Stimulated activated naive B cell treated with anti-CD40 and anti-IgM and Interleukin-4, amounts not matched to agents 10 μg/mL and 1 μg/mL and 100 μg/mL, for 72 hours (primary cell): ENCODE measurements around the gene PCP4.

Experiments used
- ATAC-seq, 2 donors: fragments of 150-1000 bp; cut with Tn5 transposase; replicated peaks; 2 replicates each; pipeline ENCODE4 v1.10.0; 2021; ENCODE audit warnings: moderate library complexity in 1 of 2
- DNase-seq: peaks from one replicate; pipeline ENCODE4 v3.0.0; 2021
- H3K27ac Mint-ChIP-seq: one replicate; pipeline ENCODE4 v1.8.0; 2022; ENCODE audit warnings: mild to moderate bottlenecking, mixed read lengths
- H3K27me3 Mint-ChIP-seq, 2 donors: one replicate each; pipeline ENCODE4 v1.8.0; 2022; ENCODE audit warnings: mixed read lengths in 2 of 2
- H3K36me3 Mint-ChIP-seq, 2 donors: one replicate each; pipeline ENCODE4 v1.8.0; 2022; ENCODE audit warnings: mixed read lengths in 2 of 2, mild to moderate bottlenecking in 1 of 2
- H3K4me1 Mint-ChIP-seq, 2 donors: one replicate each; pipeline ENCODE4 v1.8.0; 2022; ENCODE audit warnings: mixed read lengths in 2 of 2, mild to moderate bottlenecking in 1 of 2
- H3K4me3 Mint-ChIP-seq, 2 donors: one replicate each; pipeline ENCODE4 v1.8.0; 2022; ENCODE audit warnings: mild to moderate bottlenecking in 2 of 2, mixed read lengths in 2 of 2, moderate library complexity in 1 of 2
- H3K9me3 Mint-ChIP-seq, 2 donors: one replicate each; pipeline ENCODE4 v1.8.0; 2022; ENCODE audit warnings: mixed read lengths in 2 of 2, mild to moderate bottlenecking in 1 of 2

PCP4 gene

GRCh38 chr21:39923476-39923875 lies 56.2 kb downstream of the PCP4 start:
- H3K9me3 Mint-ChIP-seq = no peaks in the 10 kb centered on the region
- DNase-seq (no peak), ATAC-seq (no peak)
- H3K27me3 Mint-ChIP-seq = peaks cover 0 to 3% of the 10 kb centered on the region in 2 donors
- no peak overlapping the region for H3K27ac Mint-ChIP-seq
- H3K36me3 Mint-ChIP-seq = no peaks in the 10 kb centered on the region
- H3K4me3 Mint-ChIP-seq = no peak overlapping the region
- H3K4me1 Mint-ChIP-seq = no peaks in the 10 kb centered on the region

DNA sequence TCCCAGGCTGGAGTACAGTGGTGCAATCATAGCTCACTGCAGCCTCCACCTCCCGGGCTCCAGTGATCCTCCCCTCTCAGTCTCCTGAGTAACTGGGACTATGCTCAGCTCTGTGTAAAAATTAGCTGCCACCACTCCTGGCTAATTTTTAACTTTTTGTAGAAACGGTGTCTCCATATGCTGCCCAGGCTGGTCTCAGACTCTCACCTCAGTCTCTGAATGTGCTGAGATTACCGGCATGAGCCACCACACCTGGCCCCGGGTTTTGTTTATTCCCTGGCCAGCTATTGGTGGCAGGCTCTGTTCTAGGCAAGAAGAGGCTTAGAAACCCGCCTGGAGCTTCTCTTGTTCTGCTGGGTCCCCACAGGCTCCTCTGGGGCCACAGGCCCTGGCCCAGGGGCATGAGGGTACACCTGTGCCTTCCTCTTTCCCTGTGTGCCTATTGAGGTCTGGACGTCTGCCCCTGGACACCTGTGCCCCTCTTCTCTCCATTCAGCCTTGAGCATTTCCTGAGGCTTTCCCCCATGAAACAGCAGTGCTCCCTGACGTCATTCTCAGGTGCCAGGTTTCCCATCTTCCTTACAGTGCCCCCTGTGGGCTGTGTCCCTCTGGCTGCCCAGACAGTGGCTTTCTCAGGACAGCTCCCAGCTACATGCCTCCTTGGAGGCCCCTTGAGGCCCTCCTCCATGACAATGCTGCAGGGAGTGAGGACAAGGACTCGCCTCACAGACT lies 57.5 kb downstream of the PCP4 start:
- Mint-ChIP-seq H3K9me3 (no peaks in the 10 kb centered on the region), H3K4me3 (no peak overlapping the region), H3K27me3 (peaks cover 0 to 3% of the 10 kb centered on the region in 2 donors), H3K27ac (no peak overlapping the region), H3K4me1 (no peaks in the 10 kb centered on the region), H3K36me3 (no peaks in the 10 kb centered on the region)
- no peak for ATAC-seq
- DNase-seq = no peak

DNA sequence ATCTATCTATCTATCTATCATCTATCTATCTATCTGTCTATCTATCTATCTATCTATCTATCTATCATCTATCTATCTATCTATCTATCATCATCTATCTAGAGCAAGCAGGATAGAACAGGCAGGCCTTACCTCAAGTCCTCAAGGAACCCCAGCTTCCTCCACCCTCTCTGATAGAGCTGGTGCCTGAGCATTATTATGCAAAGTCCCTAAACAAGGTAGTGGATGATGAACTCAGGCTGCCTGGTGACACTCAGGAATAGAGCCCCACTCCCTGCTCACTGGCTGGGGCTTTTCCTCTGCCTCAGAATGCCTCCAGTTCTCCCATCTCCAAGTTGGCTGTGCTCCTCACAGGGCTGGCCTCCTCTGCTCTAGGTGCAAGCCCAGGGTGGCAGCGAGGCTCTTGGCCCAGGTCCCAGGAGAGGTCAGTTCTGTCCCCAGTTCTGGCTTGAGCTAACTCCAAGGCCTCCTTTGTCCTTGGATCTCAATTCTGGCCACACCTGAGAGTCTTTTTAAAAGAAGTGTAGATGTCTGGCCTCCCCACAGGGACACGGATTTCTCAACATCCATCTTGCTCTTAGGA lies 60.2 kb downstream of the PCP4 start:
- Mint-ChIP-seq H3K9me3 (peaks cover 1 to 4% of the 10 kb centered on the region in 2 donors), H3K4me3 (no peak overlapping the region), H3K27ac (no peak overlapping the region), H3K4me1 (no peaks in the 10 kb centered on the region), H3K36me3 (no peaks in the 10 kb centered on the region), H3K27me3 (peaks cover 0 to 7% of the 10 kb centered on the region in 2 donors)
- DNase-seq (no peak), ATAC-seq (no peak)

- Mint-ChIP-seq H3K9me3 (peaks cover 1 to 4% of the 10 kb centered on the region in 2 donors), H3K27me3 (peaks cover 0 to 4% of the 10 kb centered on the region in 2 donors), H3K27ac (no peak overlapping the region), H3K4me3 (no peak overlapping the region), H3K4me1 (no peaks in the 10 kb centered on the region), H3K36me3 (no peaks in the 10 kb centered on the region)
- DNase-seq (no peak), ATAC-seq (no peak)
Measured at GRCh38 chr21:39932335-39932734, 65.1 kb downstream of the PCP4 start.

DNA sequence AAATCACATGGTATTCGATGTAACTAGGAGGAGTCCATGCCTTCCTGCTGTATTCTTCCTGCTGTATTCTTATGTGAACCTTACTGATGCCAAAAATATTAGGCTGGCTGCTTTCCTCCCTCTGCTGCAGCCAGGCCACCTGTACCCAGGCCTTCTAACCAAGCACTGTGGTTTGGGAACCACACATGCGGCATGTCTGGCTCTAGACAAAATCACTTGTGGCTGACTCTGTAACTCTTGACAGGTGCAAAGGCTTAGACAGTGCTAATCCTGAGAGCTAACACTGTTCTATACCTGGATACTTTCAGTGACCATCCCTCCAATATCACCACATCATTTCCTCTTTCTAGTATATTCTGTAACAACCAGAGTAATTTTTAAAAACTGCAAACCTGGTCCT lies 67.7 kb downstream of the PCP4 start:
- Mint-ChIP-seq H3K27me3 (peaks cover 0 to 4% of the 10 kb centered on the region in 2 donors), H3K27ac (no peak overlapping the region), H3K4me3 (no peak overlapping the region), H3K4me1 (no peaks in the 10 kb centered on the region), H3K9me3 (peaks cover 1 to 4% of the 10 kb centered on the region in 2 donors), H3K36me3 (no peaks in the 10 kb centered on the region)
- ATAC-seq (no peak), DNase-seq (no peak)

- H3K4me3 Mint-ChIP-seq = no peak overlapping the region
- H3K36me3 Mint-ChIP-seq = no peaks in the 10 kb centered on the region
- DNase-seq = no peak
- peaks cover 1 to 4% of the 10 kb centered on the region in 2 donors for H3K9me3 Mint-ChIP-seq
- no peak for ATAC-seq
- H3K27ac Mint-ChIP-seq = no peak overlapping the region
- H3K4me1 Mint-ChIP-seq = no peaks in the 10 kb centered on the region
- H3K27me3 Mint-ChIP-seq = peaks cover 0 to 4% of the 10 kb centered on the region in 2 donors
Measured at GRCh38 chr21:39935716-39936115, 68.5 kb downstream of the PCP4 start.

DNA sequence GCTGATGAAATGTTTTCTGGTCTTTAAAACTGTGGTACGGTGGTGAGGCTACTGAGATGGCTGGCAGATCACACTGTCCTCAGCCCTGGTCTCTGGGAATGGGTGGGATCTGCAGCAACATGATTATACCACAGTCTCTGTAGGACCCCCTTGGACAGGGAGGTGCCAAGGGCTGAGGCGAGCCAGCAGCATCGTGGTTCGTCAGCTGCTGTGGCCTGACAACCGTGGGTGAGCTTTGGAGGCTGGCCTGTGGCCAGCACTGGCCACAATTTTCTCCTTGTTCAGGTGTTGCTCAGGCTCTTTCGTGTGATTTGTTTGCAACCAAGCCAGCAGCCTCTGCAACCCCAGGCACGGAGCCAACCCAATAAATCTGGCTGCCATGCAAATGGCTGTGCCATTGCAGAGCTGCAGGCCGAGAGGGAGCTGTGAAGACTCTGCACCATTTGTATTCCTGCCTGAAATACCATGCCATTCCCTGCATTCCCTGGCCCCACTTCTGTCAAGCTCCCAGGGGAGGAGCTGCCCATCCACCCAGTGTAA lies 70.9 kb downstream of the PCP4 start:
- DNase-seq = no peak
- Mint-ChIP-seq H3K9me3 (no peaks in the 10 kb centered on the region), H3K36me3 (no peaks in the 10 kb centered on the region), H3K27ac (no peak overlapping the region), H3K4me3 (no peak overlapping the region), H3K4me1 (no peaks in the 10 kb centered on the region), H3K27me3 (no peaks in the 10 kb centered on the region)
- ATAC-seq = no peak

DNA sequence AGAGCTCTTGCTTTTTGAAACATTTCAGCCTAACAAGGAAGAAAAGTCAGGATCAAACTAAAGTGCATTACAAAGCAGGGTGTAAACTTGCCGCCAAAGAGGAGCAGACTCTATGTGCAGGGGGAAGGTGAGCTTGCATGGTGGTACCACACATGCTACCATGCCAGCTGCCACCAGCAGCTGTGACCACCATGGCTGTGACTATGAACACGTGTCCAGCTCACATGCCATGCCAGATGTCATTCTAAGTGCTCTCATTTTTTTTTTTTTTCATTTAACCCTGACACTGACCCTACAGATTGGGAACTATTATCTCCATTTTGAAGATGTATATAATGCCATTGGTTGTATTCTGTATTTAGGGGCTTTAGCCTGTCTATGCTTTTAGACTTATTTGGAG lies 79.0 kb downstream of the PCP4 start:
- no peak overlapping the region for H3K27ac Mint-ChIP-seq
- H3K4me3 Mint-ChIP-seq = no peak overlapping the region
- DNase-seq = no peak
- H3K9me3 Mint-ChIP-seq = peaks cover 10 to 17% of the 10 kb centered on the region in 2 donors
- H3K36me3 Mint-ChIP-seq = no peaks in the 10 kb centered on the region
- peaks cover 0 to 7% of the 10 kb centered on the region in 2 donors for H3K27me3 Mint-ChIP-seq
- no peak for ATAC-seq
- H3K4me1 Mint-ChIP-seq = no peaks in the 10 kb centered on the region

DNA sequence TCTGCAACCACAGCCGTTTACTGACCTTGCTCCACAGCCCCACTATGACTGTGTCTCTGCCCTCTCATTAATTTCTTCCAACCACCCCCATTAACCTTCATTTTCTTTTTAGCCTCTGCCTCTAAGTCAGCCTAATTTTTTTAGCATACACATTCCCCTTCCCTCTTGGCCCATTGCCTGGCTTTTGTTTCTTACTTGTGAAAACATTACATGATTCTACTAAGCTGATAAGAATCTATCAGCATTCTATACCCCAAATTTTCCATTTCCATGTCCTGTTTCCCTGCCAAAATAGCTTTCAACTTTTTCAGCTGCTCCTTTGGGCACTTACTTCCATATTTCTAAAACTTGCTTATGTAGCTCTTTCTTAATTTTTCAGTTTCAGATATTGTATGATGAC lies 79.8 kb downstream of the PCP4 start:
- DNase-seq = no peak
- Mint-ChIP-seq H3K27ac (no peak overlapping the region), H3K9me3 (peaks cover 10 to 17% of the 10 kb centered on the region in 2 donors), H3K4me1 (no peaks in the 10 kb centered on the region), H3K4me3 (no peak overlapping the region), H3K36me3 (no peaks in the 10 kb centered on the region), H3K27me3 (peaks cover 0 to 15% of the 10 kb centered on the region in 2 donors)
- ATAC-seq = no peak

- no peaks in the 10 kb centered on the region for H3K4me1 Mint-ChIP-seq
- H3K4me3 Mint-ChIP-seq = no peak overlapping the region
- no peak for ATAC-seq
- H3K9me3 Mint-ChIP-seq = peaks cover 7 to 10% of the 10 kb centered on the region in 2 donors
- no peak for DNase-seq
- H3K36me3 Mint-ChIP-seq = no peaks in the 10 kb centered on the region
- no peak overlapping the region for H3K27ac Mint-ChIP-seq
- peaks cover 0 to 25% of the 10 kb centered on the region in 2 donors for H3K27me3 Mint-ChIP-seq
Measured at GRCh38 chr21:39951183-39952101, 84.2 kb downstream of the PCP4 start.

- H3K27me3 Mint-ChIP-seq = peaks cover 0 to 25% of the 10 kb centered on the region in 2 donors
- no peak for ATAC-seq
- H3K36me3 Mint-ChIP-seq = no peaks in the 10 kb centered on the region
- H3K9me3 Mint-ChIP-seq = peaks cover 2 to 5% of the 10 kb centered on the region in 2 donors
- H3K27ac Mint-ChIP-seq = no peak overlapping the region
- no peak overlapping the region for H3K4me3 Mint-ChIP-seq
- DNase-seq = no peak
- H3K4me1 Mint-ChIP-seq = no peaks in the 10 kb centered on the region
Measured at GRCh38 chr21:39952265-39952664, 85.0 kb downstream of the PCP4 start.

GRCh38 chr21:39954570-39954969 lies 87.3 kb downstream of the PCP4 start:
- no peak overlapping the region for H3K27ac Mint-ChIP-seq

DNA sequence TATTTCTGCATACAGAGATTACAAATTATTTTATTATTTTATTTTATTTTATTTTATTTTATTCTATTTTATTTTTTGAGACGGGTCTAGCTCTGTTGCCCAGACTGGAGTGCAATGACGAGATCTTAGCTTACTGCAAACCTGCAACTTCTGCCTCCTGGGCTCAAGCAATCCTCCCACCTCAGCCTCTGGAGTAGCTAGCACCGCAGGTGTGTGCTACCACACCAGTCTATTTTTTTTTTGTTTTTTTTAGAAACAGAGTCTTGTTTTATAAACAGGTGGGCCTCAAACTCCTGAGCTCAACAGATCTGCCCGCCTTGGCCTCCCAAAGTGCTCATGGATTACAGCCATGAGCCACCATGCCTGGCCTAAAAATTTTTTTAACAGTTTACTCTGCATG lies 88.1 kb downstream of the PCP4 start:
- no peaks in the 10 kb centered on the region for H3K36me3 Mint-ChIP-seq
- H3K4me1 Mint-ChIP-seq = no peaks in the 10 kb centered on the region
- ATAC-seq (no peak), DNase-seq (no peak)
- no peak overlapping the region for H3K27ac Mint-ChIP-seq
- peaks cover 0 to 25% of the 10 kb centered on the region in 2 donors for H3K27me3 Mint-ChIP-seq
- peaks cover 0 to 5% of the 10 kb centered on the region in 2 donors for H3K9me3 Mint-ChIP-seq
- H3K4me3 Mint-ChIP-seq = no peak overlapping the region

More at GRCh38 chr21:39954570-39954969, 87.3 kb downstream of the PCP4 start:
- DNase-seq (no peak), ATAC-seq (no peak)
- H3K4me1 Mint-ChIP-seq = no peaks in the 10 kb centered on the region
- H3K9me3 Mint-ChIP-seq = no peaks in the 10 kb centered on the region
- no peak overlapping the region for H3K4me3 Mint-ChIP-seq
- H3K36me3 Mint-ChIP-seq = no peaks in the 10 kb centered on the region
- peaks cover 0 to 25% of the 10 kb centered on the region in 2 donors for H3K27me3 Mint-ChIP-seq

DNA sequence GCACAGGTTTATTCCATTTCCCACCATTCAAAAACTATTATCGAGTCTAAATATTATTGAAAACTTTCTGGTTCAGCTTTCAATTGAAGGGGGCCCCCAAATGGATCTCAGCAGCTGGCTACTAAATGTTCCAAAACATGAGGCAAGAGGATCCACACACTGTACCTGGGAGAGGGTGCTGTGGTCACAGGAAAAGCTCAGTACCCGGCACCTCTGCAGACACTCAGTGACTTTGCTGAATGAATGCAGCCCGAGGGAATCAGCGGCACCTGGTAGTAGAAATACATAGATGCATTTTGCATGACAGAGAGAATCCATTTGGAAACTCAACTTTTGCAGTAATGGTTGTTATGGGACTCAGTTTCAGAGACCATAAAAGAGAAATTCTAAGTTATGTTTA lies 89.3 kb downstream of the PCP4 start:
- no peak for ATAC-seq
- Mint-ChIP-seq H3K27me3 (peaks cover 0 to 14% of the 10 kb centered on the region in 2 donors), H3K4me3 (no peak overlapping the region), H3K36me3 (no peaks in the 10 kb centered on the region), H3K9me3 (peaks cover 0 to 5% of the 10 kb centered on the region in 2 donors), H3K27ac (no peak overlapping the region), H3K4me1 (no peaks in the 10 kb centered on the region)
- no peak for DNase-seq
